AG20443 (cell line): ENCODE results near the gene CUBN.

Experiments used
- DNase-seq: peaks from one replicate; pipeline ENCODE4 v3.0.0; 2012; ENCODE audit warnings: low spot score, mixed read lengths

CUBN gene

GRCh38 chr10:16987976-16988610 is 141.5 kb downstream of the CUBN start:
- no peak for DNase-seq

GRCh38 chr10:16987206-16987621 is 142.4 kb downstream of the CUBN start:
- peak; percentile 47 for DNase-seq

- DNase-seq: peak; percentile 76
These were observed 143.0 kb downstream of the CUBN start for GRCh38 chr10:16986406-16987205.

GRCh38 chr10:16986082-16986405 is 143.6 kb downstream of the CUBN start:
- no peak for DNase-seq

GRCh38 chr10:16984242-16984641 is 145.4 kb downstream of the CUBN start:
- DNase-seq: no peak

DNA sequence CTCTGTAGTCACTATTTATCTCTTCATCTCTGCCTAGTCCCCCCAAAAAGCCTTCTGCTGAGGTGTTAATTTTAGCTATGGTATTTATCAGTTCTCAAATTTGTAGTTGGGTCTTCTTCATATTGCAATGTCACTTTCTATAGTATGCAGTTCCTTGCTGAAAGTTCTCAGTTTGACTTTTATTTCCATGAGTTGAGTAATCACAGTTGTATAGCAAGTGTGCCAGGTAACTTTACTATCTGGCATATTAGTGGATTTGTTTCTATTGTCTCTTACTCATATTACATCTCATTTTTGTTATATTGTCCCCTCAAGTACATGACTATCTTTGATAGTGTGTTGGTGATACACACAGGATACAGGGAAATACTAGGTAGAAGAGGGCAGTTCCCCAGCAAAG is 152.8 kb downstream of the CUBN start:
- no peak for DNase-seq

- no peak for DNase-seq
These were observed 154.4 kb downstream of the CUBN start for GRCh38 chr10:16975188-16975587.

DNA sequence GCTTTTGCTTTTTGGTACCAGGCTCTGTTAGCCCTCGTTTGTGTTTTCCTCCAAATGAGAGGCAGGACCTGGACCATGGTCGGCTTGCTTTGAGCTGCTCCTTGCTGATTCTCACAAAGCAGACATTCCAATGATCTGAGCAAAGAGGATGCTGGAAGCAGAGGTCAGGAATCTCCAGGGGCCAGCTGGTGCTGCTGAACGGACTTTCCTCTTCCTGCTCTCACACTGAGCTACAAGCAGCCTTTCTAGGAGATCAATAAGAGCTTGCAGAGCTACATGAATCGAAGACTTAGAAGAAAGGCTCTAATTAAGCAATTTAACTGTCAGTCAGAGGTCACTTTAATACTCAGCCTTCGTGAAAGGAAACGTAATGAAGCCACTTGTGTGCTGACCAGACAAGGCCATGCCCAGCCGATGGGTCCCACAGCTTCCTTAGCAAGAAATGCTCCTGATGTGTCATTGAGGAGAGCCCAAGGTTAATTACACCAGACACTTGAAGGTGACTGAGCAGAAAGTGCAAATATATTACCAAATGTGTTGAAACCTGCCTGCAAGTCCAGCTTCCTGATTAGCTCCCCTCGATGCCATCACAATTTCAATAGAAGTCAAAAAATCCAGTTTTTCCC is 161.1 kb downstream of the CUBN start:
- DNase-seq: peak; percentile 83

DNA sequence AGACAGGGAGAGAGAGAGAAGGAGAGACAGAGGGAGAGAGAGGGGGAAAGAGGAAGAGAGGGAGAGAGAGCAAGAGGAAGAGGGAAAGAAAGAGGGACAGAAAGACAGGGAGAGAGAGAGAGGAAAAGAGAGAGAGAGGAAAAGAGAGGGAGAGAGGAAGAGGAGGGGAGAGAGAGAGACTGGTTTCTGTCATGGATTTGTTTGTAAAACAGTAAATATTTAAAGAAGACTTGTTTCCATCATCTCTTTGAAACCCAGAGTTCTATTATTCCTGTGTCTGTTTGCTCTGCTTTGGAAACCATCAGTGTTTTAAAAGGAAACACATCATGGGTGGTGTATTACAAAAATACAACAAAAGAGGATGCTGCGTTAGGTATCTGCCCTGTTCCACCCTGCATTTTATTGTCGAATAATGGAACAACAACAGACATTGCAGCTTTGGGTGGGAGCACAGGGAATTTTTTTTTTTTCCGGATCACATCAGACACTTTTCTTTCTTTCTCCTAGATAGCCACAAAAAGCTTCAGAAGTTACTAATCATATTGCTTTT is 161.7 kb downstream of the CUBN start:
- DNase-seq: no peak

DNA sequence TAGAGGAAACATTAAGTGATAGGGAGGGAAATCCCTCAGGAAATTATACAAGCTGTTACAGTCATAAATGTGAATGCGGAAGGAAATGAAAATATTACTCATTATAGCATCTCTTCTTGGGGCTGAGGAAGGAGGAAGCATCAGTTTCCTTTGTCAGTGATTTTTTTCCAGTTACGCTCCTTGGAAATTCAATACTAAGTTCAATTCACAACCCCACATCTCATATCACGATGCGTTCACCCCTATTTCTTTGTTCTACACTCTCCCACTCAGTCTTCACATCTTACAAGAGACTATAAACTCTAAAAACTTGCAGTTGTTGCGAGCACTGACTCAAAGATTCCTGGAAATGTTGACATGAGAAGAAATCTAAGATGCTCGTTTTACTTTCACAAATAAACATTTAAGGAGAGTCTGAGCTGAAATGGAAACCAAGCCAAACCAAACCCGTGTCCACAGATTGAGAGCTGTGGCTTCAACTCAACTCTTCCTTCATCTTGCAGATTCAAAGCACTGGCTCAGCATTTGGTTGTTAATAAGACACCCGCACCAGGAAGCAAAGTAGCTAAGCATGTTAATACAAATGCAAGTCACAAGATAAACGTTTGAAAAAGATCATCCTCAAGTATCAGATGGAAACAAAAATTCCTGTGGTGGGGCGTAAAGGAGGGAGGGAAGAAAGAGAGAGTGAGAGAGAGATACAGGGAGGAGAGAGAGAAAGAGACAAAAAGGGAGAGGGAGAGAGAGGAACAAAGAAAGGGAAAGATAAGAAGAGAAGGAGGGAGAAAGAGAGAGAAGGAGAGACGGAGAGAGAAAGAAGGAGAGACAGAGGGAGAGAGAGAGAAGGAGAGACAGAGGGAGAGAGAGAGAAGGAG is 162.4 kb downstream of the CUBN start:
- no peak for DNase-seq

- peak; percentile 88 for DNase-seq
These were observed 163.7 kb downstream of the CUBN start for GRCh38 chr10:16965740-16966447.

DNA sequence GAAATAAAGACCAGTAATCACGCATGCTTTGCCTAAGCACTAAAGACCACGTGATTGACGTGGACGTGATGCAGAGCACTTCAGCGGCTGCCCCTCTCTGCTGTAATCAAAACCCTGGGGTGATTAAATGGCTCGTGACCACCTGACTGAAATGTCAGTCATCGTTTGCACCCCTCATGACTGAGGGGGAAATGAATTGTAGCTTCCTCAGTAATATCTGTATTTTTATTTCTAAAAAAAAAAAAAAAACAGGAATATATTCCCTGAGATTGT is 164.3 kb downstream of the CUBN start:
- no peak for DNase-seq

DNA sequence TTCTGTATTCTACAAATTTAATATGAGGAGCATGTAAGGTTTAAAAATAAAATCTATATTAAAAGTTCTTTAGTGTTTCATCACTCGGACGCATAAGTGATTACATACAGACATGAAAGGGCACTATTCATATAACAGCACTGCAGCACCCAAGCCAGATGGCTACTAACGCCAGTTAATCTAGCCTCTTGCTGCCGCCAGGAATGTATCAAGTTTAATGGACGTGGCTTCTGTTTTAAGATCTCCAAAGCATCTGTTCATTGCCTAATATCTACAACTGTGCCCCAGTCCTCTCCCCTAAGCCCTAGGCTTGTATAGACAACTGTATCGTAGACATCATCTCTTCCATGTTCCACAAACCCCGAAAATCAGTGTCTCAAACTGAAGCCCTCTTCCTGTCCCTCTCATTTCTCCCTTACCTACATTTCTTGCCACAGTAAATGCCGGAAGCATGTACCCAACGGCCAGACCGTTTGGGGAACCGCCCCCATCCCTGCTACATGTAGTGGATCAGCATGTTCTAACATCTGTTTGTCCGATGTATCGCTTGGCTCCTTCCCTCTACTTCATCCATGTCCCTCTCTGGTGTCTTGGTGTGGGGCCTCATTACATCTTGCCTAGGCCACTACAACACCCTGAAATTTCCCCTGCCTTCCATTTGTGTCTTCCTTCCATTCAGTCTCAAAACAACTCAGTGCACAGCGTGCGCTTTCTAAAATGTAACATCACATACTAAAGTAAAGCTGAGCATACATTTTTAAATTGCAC is 164.9 kb downstream of the CUBN start:
- no peak for DNase-seq

GRCh38 chr10:16960551-16960950 is 169.1 kb downstream of the CUBN start:
- no peak for DNase-seq

DNA sequence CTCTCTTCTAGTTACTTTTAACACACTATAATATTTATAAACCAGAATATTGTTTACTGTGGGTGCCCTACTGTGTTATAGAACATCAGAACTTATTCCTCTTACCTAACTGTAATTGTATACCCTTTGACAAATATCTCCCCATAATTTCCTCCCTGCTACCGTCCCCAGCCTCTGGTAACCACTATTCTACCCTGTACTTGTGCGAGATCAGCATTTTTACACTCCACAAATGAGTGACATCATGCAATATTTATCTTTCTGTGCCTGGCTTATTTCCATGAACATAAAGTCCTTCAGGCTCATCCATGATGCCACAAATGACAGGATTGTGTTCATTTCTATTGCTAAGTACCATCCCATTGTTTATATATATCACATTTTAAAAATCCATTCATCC is 172.6 kb downstream of the CUBN start:
- no peak for DNase-seq

- DNase-seq: no peak
These were observed 175.2 kb downstream of the CUBN start for GRCh38 chr10:16954280-16955030.

- DNase-seq: no peak
These were observed 176.3 kb downstream of the CUBN start for GRCh38 chr10:16953270-16953669.

GRCh38 chr10:16952610-16953009 is 177.0 kb downstream of the CUBN start:
- no peak for DNase-seq

DNA sequence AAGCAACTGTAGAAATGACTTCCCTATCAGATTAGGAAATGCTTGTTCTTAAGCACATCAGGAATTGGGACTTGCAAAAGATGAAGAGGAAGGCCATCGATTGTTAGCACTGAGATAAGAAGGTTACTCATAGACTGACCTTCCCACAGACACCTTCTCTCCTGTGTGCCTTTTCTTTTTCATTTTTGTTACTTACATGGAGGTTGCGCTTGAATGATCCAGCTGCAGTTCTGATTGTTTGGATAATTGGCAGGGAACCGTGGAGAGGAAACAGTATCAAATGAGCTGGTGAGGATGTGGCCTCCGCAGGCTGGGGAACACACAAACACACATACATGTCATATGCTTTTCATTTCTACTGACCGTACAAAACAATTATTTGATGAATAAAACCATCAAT is 177.5 kb downstream of the CUBN start:
- no peak for DNase-seq
